ENCODE results near the gene CDKN2A.

CDKN2A gene

DNA sequence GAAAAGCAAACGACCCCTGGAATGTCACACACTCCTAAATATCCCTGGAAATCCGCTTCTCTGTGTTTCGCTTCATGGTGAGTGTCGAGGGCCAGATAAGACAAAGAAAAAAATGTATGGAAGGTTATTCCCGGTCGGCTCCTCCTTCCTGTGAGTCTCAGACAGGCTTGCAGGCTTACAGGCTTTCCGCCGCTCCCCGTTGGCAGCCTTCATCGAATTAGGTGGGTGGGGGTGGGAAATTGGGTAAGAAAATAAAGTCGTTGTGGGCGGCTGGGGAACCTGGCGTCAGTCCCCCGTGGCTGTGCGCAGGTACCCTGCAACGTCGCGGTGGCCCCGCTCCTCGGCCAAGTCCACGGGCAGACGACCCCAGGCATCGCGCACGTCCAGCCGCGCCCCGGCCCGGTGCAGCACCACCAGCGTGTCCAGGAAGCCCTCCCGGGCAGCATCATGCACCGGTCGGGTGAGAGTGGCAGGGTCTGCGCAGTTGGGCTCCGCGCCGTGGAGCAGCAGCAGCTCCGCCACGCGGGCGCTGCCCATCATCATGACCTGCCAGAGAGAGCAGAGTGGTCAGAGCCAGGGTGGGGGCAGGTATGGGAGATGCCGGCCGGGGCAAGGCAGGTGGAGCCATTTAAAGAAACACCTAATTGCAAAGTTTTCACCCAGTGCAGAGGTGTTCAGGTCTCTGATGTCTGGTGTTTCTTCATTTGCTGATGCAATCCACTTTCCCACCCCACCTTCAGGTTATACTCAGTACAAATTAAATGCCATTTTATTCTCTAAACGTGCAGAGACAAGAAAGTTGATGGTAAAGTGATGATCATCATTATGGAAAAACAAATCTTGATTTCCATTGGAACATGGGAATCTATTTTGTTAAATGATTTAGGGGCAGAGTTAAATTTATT lies 11.8 kb upstream of the CDKN2A start:
- no peak for DNase-seq (ENCODE audit: low read depth)

DNA sequence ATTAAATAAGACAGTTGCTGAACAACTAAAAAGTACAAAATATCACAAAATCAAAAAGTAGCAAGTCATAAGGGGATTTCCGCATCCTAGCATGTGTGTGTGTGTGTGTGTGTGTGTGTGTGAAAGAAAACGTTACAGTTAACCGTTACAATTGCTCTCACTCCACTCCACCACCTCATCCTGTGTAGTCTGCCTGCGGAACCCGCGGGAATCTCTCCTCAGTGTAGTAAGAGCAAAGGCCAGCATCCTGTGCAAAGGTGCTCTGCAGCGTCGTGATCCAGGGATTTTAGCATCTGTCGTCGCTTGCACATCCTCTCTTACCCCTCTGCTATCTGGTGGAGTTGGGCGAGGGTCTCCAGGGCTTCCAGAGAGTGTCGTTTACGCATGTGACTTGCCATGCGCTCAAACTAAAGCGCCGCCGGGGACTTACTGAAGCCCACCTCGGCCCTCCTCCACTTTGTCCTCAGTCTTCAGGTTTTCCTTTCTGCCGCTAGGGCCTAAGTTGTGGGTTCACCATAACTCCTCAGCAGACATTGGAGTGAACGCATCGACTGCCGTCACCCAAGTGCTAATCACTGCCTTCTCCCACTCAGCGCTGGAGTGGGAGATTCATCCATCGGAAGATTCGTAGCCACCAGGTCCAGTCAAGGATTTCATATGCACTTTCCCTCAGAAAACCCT lies 11.0 kb upstream of the CDKN2A start:
- no peak for DNase-seq (ENCODE audit: low read depth)

DNA sequence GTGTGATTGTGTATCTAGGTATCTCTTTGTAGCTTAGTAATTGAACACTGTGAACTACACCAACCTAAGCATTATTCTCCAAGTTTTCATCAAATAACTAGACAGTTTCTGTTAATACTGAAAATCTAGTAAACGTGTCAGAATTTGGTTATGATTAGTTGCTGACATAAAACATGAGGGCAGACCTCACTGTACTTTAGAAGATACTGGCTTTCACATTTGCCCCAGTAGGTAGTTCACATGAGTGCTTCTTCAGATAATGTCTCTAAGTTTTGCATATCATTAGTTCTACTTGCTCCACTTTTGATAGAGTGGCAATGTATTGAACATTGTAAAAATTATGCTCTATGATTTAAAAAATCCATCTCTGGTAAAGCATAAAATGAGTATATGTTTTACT lies 7.8 kb upstream of the CDKN2A start:
- no peak for DNase-seq (ENCODE audit: low read depth)

DNA sequence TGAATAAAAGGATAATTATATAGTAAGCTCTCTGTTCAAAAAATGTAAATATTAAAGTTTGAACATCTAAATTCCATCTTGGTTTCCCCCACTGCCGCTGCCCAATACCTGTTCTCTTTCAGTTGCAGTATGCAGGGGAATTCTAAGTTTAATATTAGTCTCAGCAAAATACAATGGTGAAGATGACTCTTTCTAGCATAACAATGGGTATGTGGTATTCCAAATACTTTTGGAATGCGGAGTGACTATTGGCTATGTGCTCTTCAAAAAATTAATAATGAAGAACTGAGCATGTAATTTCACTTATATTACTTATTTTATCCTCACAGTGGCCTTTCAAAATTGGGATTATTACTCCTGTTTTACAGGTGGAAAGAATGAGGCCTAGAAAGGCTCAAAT lies 3.8 kb upstream of the CDKN2A start:
- no peak for DNase-seq (ENCODE audit: low read depth)

DNA sequence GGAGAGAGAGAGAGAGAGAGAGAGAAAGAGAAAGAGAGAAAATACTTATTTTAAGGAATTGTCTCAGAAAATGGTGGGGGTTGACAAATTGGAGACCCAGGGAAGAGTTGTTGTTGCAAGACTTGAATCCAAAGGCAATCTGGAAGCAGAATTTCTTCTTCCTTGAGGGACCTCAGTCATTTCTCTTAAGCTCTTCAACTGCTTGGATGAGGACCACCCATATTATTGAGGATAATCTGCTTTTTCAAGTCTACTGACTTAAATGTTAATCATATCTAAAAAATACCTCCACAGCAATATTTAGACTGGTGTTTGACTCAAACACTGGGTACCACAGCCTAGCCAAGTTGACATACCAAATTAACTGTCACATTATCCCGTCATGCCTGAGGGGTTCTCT lies 3.3 kb upstream of the CDKN2A start:
- no peak for DNase-seq (ENCODE audit: low read depth)

DNA sequence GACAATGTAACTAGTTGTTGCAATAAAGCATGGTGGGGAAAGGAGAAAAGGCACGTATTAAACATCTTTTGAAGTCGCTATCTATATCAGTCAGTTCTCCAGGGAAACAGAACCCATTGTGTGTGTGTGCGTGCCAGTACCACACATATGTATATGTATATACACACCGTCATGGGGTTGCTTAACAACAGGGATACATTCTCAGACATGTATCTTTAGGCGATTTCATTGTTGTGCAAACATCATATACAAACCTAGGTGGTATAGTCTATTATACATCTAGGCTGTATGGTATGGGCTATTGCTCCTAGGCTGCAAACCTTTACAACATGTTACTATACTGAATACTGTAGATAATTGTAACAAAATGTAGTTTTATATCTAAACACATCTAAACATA lies 2.7 kb upstream of the CDKN2A start:
- no peak for DNase-seq (ENCODE audit: low read depth)

DNA sequence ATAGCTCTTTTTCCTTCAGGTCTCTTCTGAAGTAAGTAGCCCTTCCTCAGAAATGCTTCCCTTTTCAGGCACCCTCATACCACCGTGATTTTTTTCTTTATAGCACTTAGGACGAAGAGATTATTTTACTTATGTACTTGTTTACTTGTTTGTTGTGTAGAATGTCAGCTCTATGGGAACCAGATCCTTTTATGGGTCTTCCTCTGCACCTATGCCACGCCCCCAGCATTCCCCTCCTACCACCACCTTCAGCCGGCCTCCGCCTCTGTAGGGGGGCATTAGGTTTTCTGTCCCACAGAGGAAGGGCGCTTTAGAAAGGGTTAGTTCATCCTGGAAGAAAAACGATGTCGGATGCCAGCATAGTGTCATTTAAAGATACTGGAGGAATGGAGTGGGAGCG lies 2.2 kb upstream of the CDKN2A start:
- no peak for DNase-seq (ENCODE audit: low read depth)

DNA sequence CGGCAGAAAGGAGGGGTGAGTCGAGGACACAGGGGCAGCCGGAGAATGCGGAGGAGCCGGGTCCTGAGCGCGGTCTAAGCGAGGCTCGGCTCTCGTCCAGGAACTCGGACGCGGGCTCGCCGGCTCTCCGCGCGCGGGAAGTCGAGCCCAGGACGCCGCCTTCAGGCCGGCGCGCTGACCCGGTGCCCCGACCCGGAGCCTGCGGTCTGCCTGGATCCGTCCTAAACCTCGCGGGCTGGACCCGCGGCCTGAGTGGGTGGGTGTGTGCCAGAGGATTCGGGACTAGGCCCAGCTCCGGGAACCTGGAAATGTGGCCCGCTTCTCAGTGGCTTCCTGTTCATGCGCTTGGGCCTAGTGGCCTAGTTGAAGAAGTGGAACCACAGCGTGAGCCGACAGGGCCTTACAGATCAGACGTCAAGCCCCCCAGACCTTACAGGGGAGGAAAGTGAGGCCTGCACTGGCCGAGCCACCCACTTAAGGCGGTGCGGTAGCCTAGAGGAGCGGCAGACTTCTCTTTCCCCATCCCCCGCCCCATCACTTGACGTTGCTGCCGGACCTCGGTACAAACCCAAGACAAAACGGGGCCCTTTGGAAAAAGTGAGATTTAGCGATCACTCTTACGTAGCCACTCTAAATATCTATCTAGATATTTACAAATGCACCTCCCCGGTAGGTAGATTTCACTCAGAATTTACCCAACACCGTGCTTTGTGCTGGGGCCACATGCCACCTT lies 1.6 kb upstream of the CDKN2A start:
- DNase-seq (ENCODE audit: low read depth), result peak; percentile 58

DNA sequence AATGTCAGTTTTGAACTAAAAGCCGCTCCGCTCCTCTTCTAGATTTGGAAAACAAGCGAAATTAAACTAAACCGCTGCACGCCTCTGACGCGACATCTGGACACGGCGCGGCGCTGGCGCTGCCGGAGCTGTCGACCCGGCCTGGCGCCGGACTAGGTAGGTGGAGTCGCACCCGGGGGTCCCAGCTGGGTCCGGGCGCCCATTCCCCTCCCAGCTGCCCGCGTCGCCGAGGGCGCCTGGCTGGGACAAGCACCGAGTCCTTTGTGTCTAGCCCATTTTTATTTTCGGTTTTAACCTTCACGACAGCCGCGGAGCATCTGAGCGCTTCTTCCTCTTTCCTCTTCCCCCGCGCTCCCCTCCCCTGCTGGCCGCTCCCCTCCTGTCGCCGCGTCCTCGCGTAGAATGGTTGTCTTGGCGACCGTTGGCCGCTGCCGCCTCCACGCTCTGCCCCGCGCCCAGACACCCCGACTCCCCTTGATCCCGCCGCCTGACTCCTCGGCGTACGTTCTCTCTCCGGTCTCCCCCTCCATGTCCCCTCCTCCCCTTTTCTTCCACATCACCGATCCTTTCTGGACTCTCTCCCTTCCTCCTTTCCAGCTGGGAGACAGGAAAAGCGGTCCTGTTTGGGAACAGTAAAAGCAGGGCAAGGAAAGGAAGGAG lies 944 bp upstream of the CDKN2A start:
- DNase-seq (ENCODE audit: low read depth), result peak; percentile 85

DNA sequence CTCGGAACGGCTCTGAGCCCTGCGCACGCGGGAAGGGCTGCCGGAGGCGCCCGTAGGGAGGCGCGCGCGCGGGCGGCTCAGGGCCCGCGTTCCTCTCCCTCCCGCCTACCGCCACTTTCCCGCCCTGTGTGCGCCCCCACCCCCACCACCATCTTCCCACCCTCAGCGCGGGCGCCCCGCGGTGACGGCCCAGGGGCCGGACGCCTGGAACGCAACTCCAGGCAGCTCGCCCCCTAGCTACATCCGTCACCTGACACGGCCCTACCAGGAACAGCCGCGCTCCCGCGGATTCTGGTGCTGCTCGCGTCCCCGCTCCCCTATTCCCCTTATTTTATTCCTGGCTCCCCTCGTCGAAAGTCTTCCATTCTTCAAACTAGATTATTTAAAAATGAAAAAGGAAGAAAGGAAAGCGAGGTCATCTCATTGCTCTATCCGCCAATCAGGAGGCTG lies 389 bp upstream of the CDKN2A start, which contains the start of gene CDKN2B-AS1:
Gene CDKN2B-AS1, plus strand, starts transcription at position 236 of the 450 bp plus-strand sequence.
- peak; percentile 74 for DNase-seq (ENCODE audit: low read depth)

DNA sequence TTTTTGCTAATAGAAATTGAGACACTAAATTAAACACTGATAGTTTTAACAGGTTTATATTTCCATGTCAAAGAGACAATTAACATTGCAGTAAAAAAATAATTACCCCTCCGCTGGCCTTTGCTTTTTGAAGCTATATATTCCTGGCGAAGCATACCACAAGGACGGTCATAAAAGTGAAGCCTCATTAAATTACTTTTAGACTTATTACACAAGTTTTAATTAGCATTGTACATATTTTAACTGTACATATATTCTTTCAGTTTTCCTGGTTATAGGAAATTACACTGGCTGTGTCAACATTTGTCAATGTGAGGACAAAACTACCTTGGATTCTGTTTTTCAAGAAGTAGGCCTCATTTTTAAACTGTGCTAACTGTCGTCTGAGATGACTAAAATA lies 1.2 kb downstream of the CDKN2A start:
- no peak for DNase-seq (ENCODE audit: low read depth)

DNA sequence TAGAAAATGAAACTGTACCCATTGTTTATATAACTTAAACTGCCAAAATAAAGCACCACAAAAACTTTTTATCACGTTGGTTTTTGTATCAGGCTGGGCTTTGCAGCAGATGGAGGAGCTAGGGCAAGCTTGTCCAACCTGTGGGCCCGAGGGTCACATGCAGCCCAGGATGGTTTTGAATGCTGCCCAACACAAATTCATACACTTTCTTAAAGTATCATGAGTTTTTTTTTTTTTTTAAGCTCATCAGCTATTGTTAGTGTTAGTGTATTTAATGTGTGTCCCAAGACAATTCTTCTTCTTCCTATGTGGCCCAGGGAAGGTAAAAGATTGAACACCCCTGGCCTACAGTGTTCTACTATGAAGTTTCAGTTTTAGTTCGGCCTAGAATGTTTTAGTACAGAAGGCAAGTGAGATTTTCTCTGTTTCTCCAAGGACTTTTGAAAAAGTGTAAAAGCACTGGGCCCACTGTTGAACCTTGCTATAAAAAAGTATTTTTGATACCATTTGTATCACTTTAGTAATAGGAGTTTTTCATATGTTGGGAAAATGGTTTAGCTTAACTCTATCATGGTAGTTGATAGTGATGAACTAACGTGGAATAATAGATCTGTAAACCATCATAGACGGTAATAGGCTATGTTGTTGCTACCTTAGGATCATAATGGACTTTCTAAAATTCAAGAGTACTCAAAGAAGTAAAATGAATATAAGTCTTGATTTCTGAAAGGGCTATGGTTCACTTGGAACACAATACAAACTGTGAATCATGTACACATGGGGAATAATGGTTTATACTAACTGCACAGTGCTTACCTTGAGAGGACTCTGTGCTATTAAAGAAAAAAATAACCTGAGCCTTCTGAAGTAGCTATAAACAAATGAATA lies 2.9 kb downstream of the CDKN2A start:
- no peak for DNase-seq (ENCODE audit: low read depth)

DNA sequence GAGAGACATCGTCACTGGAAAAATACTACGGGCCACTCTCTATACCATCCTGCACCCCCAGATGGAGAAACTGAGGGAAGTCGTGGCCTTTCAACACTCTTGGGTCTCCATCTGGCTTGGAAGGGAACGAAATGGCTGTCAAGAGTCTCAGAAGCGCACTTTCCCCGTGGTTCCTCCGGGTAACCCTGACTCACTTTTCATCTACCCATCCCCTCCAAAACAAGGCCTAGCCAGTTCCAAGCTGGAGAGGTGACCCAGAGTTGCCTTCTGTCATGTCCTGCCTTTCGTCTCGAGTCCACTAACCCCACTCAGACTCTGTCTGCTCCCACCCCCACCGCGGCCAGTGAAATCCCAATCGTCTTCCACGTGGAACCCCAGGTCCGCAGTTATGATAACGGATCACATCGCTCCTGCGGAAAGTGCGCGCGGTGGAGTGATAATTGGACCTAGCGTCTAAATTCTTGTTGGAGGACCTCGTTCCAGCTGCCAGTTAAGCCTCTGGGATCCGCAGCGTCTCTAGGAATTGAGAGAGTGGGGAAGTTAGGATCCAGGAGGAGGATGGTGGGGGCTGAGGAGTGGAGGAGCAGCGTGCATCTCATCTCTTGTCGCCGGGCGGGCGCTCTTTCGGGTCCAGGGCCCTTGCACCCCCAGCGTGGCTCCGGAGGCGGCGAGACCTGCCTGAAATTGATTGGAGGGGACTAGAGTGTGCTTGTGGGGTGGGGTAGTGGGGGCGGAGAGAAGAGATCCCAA lies 4.6 kb downstream of the CDKN2A start:
- no peak for DNase-seq (ENCODE audit: low read depth)

DNA sequence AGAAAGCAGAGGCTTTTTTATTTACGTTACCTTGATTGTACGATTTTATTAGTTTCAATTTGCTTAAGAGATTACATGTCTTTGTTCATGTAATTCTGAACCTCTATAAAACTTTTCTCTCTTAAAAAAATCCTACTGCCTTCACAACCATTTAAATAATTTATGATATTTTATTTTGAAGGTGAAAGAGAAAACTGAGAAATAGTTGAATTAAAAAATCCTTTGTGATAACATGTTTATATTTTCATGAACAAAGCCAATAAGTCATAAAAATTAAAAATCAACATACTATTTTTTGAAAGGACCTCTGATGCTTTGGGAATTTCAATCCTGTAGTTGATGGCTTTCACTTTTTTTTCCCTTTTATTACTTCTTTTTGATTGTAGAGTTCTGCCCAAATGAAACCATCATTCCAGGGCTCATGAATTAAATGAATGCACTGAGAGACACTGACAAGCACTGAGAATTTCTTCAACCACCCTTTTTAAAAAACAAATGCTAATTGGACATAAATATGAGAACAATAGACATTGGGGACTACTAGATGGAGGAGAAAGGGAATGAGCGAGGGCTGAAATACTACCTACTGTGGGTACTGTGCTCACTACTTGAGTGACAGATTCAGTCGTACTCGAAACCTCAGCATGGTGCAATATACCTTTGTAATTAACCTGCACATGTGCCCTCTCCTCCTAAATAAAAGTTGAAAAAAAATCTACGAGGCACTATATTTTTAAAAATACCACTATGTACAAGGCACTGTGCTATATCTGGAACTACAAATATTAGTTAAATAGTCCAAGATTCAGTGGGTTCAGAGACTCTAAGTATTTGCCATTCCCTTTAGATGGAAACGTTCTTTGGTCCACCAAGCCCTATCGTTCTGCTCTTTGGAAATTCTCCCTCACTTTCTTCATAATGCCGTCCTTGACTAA lies 5.9 kb downstream of the CDKN2A start:
- DNase-seq (ENCODE audit: low read depth), result no peak

DNA sequence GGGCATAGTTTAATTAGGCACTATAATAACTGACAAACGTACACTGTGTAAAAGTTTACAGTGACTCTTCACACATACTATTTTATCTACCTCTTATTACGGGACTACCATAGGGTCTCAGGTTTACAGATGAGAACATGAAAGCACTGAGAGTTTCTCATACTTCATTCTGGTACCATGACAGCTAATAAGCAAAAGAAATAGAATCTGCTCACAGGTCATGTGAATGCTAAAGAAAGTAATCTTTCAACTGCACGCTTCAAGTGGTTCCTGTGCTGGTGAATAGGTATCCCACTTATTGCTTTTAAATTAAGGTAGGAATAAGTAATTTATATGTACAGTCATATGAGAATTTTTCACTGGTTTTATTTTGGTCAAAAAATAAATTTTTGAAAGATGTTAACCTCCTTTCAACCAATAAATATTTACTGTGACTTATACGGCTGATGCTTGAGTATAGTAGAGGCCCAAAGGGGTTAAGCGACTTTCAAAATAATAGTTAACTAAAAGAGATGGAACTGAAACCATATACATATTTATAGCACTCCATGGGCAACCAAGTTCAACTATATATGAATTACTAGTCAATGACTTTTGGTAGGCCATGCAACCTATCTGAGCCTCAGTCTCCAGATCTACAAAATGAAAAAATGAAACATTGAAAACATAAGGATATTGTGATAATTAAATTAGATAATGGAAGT lies 8.1 kb downstream of the CDKN2A start:
- no peak for DNase-seq (ENCODE audit: low read depth)

DNA sequence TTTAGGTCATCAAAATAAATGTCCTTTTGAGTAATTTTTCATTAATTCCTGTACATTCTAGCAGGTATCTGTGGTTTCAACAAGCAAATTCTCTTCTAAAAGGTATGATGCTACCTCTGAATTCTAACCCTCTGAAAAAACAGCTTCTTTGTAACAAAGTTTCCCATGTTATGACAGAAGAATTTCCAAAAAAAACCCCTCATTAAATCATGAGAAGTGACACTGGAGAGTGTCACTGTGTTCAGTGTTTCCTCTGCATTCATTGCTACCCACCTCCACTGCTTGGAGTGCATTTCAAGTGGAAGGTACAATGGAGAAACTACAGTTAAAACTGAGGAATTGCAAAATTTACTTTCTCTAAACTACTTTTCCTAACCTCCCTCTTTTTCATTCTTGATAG lies 10.1 kb downstream of the CDKN2A start:
- no peak for DNase-seq (ENCODE audit: low read depth)

DNA sequence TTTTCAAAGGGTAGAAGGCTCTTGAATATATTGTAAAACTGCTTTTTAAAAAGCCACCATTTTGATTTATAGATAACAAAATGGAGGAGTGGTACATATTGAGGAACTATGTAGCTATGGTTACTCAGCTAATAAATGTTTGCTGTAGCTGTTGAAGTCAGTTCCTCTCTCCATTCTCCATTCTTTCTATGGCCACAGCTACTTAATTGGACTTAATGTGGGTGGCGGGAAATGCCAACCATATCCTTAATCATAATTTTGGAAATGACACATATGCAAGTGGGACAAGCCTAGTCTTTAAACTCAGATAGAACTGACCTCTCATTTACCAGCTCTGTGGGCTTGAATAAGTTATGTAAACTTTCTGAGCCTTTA lies 10.6 kb downstream of the CDKN2A start:
- no peak for DNase-seq (ENCODE audit: low read depth)

DNA sequence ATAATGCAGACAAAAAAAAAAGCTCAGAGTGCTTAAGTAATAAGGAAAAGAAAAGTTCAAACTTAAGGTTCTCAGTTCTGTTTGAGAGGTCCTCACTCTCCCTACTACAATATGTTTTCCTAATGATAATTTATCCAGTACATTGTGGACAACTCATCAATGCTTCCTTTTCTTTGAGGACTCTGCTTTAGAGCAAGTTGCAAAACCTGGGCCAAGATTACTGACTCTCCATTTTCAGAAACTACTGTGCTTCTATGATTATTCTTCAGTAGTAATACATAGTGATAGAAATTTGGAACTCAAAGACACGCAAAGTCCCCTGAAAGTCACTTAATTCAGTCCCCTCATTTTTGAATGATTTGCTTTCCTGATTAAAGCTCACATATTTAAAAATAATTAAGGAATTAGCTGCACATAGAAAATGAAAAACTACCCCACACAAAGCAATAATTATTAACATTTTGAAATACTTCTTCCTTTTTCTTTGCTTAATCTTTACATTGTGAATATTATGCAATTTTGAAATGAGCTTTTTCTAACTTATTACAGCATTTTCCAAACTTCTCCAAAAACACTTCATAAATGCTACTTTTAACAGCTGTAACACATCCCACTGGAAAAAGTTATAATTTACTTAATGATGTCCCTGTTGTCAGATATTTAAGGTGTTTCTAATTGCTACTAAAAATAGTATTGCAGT lies 11.2 kb downstream of the CDKN2A start:
- DNase-seq (ENCODE audit: low read depth), result no peak

All from fibroblast of gingiva (primary cell).